Measurements from ENCODE around the gene KLHL29.

- TF ChIP-seq, protein P1, sequence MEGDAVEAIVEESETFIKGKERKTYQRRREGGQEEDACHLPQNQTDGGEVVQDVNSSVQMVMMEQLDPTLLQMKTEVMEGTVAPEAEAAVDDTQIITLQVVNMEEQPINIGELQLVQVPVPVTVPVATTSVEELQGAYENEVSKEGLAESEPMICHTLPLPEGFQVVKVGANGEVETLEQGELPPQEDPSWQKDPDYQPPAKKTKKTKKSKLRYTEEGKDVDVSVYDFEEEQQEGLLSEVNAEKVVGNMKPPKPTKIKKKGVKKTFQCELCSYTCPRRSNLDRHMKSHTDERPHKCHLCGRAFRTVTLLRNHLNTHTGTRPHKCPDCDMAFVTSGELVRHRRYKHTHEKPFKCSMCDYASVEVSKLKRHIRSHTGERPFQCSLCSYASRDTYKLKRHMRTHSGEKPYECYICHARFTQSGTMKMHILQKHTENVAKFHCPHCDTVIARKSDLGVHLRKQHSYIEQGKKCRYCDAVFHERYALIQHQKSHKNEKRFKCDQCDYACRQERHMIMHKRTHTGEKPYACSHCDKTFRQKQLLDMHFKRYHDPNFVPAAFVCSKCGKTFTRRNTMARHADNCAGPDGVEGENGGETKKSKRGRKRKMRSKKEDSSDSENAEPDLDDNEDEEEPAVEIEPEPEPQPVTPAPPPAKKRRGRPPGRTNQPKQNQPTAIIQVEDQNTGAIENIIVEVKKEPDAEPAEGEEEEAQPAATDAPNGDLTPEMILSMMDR (IDR thresholded peaks at IDR 0.05): no peak
- no peak for TF ChIP-seq SIN3A (IDR thresholded peaks at IDR 0.05; ENCODE audit: borderline replicate concordance, low read depth, low read length)
- TF ChIP-seq NRF1 (IDR thresholded peaks at IDR 0.05; ENCODE audit: low read depth, low read length): no peak
- no peak for TF ChIP-seq RAD21 (IDR thresholded peaks at IDR 0.05; ENCODE audit: low read length)
- no peak for TF ChIP-seq CHD2 (IDR thresholded peaks at IDR 0.05; ENCODE audit: low read length, partially characterized antibody)
- no peak for TF ChIP-seq REST (IDR thresholded peaks at IDR 0.05; ENCODE audit: low read depth, low read length)
- TF ChIP-seq RCOR1 (IDR thresholded peaks at IDR 0.05; ENCODE audit: low read length): no peak
- TF ChIP-seq NFIC (IDR thresholded peaks at IDR 0.05; ENCODE audit: borderline replicate concordance): no peak
- TF ChIP-seq TAF1 (IDR thresholded peaks at IDR 0.05; ENCODE audit: borderline replicate concordance, low read depth, low read length): no peak
- TF ChIP-seq POLR2AphosphoS5 (IDR thresholded peaks at IDR 0.05; ENCODE audit: low read depth, low read length): no peak
- no peak for TF ChIP-seq EP300 (IDR thresholded peaks at IDR 0.05; ENCODE audit: borderline replicate concordance in 1 of 2, low read depth in 1 of 2, low read length in 1 of 2)
- no peak for TF ChIP-seq EZH2phosphoT487 (IDR thresholded peaks at IDR 0.05; ENCODE audit: borderline replicate concordance, low read depth)
Measured at GRCh38 chr2:23686405-23687029, 301.5 kb downstream of the KLHL29 start.

Measured in SK-N-SH (cell line).